HAP-1 (cell line): ENCODE data around the gene FAM98A.

Experiments used
- DNase-seq, 2 experiments: peaks; one replicate each; pipeline ENCODE4 v3.0.0-alpha.2; 2016 to 2020; ENCODE audit warnings: low spot score in 2 of 2
- H3K27me3 ChIP-seq: fragments of 250-450 bp; sonication (Bioruptor Pico); 2 replicates; pipeline ENCODE4 v1.5.1; 2020; ENCODE audit warnings: low read depth, mild to moderate bottlenecking, moderate library complexity
- H3K36me3 ChIP-seq: fragments of 250-450 bp; sonication (Bioruptor Pico); replicated peaks from 2 replicates; pipeline ENCODE4 v1.5.1; 2020; ENCODE audit warnings: mild to moderate bottlenecking
- H3K4me1 ChIP-seq: fragments of 250-450 bp; sonication (Bioruptor Pico); 2 replicates; pipeline ENCODE4 v1.5.1; 2020; ENCODE audit warnings: mild to moderate bottlenecking
- H3K4me3 ChIP-seq: fragments of 250-450 bp; sonication (Bioruptor Pico); 2 replicates; pipeline ENCODE4 v1.5.1; 2020; ENCODE audit warnings: mild to moderate bottlenecking, moderate library complexity
- H3K9me3 ChIP-seq: fragments of 250-450 bp; sonication (Bioruptor Pico); 2 replicates; pipeline ENCODE4 v1.5.1; 2020; ENCODE audit warnings: mild to moderate bottlenecking, moderate library complexity
- in situ Hi-C: fragments of 300-500 bp; cut with MboI; formaldehyde crosslinking; loops from 3 replicates; pipeline ENCODE4 v1.14.3; 2020; ENCODE audit warnings: low sequenced_read_pairs, inconsistent platforms, mixed read lengths

FAM98A gene

DNA sequence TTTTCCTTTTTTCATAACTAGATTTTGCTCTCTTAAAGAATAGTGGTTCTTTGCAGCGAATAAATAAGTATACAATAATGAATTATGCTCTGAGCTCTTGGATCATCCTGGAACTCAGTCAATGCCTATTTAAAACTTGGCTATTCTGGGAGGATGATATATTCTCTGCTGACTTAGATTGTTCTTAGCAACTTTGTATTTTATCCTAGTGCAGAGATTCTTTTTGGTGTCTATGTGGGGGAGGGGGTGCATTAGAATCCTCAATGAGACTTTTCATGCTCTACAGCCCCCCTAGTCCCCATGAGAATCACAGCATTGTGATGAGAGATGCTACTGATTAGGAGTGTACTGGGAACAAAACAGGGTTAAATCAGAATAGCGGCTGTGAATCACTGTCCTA lies 8.8 kb upstream of the FAM98A start:
- in situ Hi-C loops: no loop called here
- H3K27me3 ChIP-seq: no peaks in the 10 kb centered on the region
- H3K36me3 ChIP-seq: no peaks in the 10 kb centered on the region
- H3K4me3 ChIP-seq: no peak overlapping the region
- H3K9me3 ChIP-seq: no peaks in the 10 kb centered on the region
- no peak for DNase-seq
- H3K4me1 ChIP-seq: peaks cover 17% of the 10 kb centered on the region

DNA sequence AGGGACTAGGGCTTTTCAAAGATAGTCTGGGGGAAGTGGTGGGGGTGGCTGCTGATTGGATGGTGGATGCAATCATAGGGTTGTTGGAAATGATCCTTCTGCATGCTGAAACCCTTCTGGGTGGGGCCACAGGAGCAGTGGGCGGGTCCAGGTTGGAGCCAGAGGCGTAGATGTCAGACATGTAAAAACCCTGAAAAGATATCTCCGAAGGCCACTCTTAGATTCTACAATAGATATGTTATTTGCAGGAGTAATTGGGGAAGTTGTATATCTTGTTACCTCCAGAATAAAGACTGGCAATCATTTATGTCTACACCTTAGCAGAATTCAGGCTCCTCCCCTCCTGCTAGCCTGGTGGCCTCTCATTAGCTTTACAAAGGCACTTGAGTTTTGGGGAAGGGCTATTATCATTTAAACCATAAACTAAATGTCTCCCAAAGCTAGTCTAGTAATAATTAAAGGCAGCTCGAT lies 8.2 kb upstream of the FAM98A start:
- no peak overlapping the region for H3K4me3 ChIP-seq
- peak; percentile 68 to 76 for DNase-seq
- H3K4me1 ChIP-seq: peaks cover 17% of the 10 kb centered on the region

DNA sequence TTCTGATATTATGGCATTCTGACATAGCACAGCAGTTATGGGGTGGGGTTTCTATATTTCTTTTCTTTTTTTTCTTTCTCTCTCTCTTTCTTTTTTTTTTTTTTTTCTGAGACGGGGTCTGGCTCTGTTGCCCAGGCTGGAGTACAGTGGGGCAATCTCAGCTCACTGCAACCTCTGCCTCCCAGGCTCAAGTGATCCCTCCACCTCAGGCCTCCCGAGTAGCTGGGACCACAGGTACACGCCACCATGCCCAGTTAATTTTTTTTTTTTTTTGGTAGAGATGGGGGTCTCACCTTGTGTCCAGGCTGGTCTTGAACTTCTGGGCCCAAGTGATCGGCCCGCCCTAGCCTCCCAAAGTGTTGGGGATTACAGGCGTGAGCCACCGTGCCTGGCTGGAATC lies 7.5 kb upstream of the FAM98A start:
- no peaks in the 10 kb centered on the region for H3K36me3 ChIP-seq
- H3K4me1 ChIP-seq: peaks cover 17% of the 10 kb centered on the region
- in situ Hi-C loops: no loop called here
- no peaks in the 10 kb centered on the region for H3K27me3 ChIP-seq
- no peak overlapping the region for H3K4me3 ChIP-seq
- H3K9me3 ChIP-seq: no peaks in the 10 kb centered on the region
- DNase-seq: no peak

More for the DNA sequence above, 8.2 kb upstream of the FAM98A start:
- no peaks in the 10 kb centered on the region for H3K27me3 ChIP-seq
- H3K36me3 ChIP-seq: no peaks in the 10 kb centered on the region
- no peaks in the 10 kb centered on the region for H3K9me3 ChIP-seq
- in situ Hi-C loops: no loop called here

DNA sequence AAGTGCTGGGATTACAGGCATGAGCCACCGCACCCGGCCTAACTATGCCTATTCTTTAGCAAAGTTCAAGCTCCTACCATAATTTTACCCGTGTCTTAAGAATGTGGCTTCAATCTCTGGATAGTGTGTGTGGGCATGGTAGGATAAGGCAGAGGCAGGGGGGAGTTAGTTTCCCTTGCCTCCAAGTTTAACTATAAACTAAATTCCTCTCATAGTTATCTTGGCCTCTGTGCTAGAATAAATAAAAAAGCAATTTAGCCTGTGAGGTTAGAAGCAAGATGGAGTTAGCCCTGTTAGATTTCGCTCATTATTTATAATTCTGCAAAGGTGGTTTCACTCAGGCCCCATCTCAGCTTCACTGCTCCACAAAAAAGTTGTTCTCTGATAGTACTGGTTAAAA lies 7.0 kb upstream of the FAM98A start:
- Histone ChIP-seq H3K9me3 (no peaks in the 10 kb centered on the region), H3K27me3 (no peaks in the 10 kb centered on the region), H3K4me1 (peaks cover 17% of the 10 kb centered on the region), H3K36me3 (no peaks in the 10 kb centered on the region), H3K4me3 (no peak overlapping the region)
- in situ Hi-C loops: no loop called here
- no peak for DNase-seq

DNA sequence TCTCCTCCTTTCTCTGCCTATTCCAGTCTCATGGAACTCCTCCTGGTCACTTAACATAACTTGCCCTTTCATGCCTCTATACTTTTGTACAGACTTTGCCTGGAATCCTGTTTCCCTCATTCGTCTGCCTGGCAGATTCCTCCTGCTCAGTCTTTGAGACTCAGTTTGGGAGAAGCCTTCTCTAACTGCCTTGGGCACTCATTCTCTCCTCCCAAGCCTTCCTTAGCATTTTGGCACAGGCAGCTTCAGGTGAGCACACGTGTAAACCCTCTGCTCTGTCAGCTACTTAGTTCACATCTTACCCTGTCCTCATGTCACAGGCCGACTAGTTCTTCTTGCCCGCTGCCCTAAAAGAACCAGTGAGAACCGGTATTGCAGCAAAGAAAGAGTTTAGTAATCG lies 6.0 kb upstream of the FAM98A start:
- H3K9me3 ChIP-seq: no peaks in the 10 kb centered on the region
- no peaks in the 10 kb centered on the region for H3K36me3 ChIP-seq
- in situ Hi-C loops: no loop called here
- no peak overlapping the region for H3K4me3 ChIP-seq
- peaks cover 17% of the 10 kb centered on the region for H3K4me1 ChIP-seq
- no peaks in the 10 kb centered on the region for H3K27me3 ChIP-seq
- DNase-seq: no peak

- H3K27me3 ChIP-seq: no peaks in the 10 kb centered on the region
- in situ Hi-C loops: no loop called here
- no peak overlapping the region for H3K4me3 ChIP-seq
- peaks cover 4% of the 10 kb centered on the region; the same call in 1 of the 2 replicates for H3K36me3 ChIP-seq
- H3K4me1 ChIP-seq: peaks cover 21% of the 10 kb centered on the region
- peak in 1 of 2 experiments; percentile 17 for DNase-seq
- no peaks in the 10 kb centered on the region for H3K9me3 ChIP-seq
These were observed 4.3 kb upstream of the FAM98A start for GRCh38 chr2:33603416-33603815.

DNA sequence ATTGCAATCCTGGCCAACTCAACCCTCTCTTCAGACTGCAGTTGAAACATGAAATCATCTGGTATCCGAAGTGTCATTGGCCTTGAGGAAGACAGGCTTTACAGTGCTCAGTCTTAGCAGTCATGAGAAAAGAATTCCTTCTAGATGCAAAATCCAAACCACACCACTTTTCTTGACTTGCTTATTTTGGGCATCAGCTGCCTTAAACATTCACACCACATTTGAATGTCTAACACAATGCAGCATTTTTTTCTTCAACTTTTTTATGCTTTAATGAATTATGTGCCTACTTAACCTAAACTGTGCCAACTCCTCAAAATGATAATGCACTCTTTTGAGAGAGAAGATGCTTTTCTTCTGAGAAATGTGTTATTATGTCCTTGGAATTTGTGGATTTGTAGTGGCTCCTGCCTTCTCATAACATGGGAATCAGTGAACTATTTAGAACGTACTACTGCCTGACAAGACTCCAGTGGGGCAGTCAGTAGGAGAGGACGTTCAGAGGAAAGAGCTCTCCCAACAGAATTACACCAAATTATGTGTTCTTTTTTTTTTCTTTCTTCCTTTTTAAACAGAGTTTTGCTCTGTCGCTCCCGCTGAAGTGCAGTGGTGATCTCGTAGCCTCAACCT lies 3.2 kb upstream of the FAM98A start:
- Histone ChIP-seq H3K36me3 (peaks cover 4% of the 10 kb centered on the region; the same call in 1 of the 2 replicates), H3K27me3 (no peaks in the 10 kb centered on the region), H3K4me3 (no peak overlapping the region), H3K4me1 (peaks cover 17% of the 10 kb centered on the region), H3K9me3 (no peaks in the 10 kb centered on the region)
- in situ Hi-C loops: no loop called here
- no peak for DNase-seq

GRCh38 chr2:33599943-33600192 lies 769 bp upstream of the FAM98A start:
- peaks cover 8% of the 10 kb centered on the region for H3K36me3 ChIP-seq
- no peaks in the 10 kb centered on the region for H3K27me3 ChIP-seq
- peaks cover 17% of the 10 kb centered on the region for H3K4me1 ChIP-seq
- in situ Hi-C loops: loop anchor here (25.0 kb wide), 2 partner anchors 663 to 863 kb away; partner anchors contain the start of gene LTBP1
- H3K9me3 ChIP-seq: no peaks in the 10 kb centered on the region
- peak overlapping the region; percentile 92 for H3K4me3 ChIP-seq
- no peak for DNase-seq

- peak; percentile 49 to 65 for DNase-seq
- peaks cover 17% of the 10 kb centered on the region for H3K4me1 ChIP-seq
- in situ Hi-C loops: loop anchor here (25.0 kb wide), 2 partner anchors 661 to 861 kb away; partner anchors contain the start of gene LTBP1
- H3K27me3 ChIP-seq: no peaks in the 10 kb centered on the region
- H3K9me3 ChIP-seq: no peaks in the 10 kb centered on the region
- H3K4me3 ChIP-seq: peak overlapping the region; percentile 92
- H3K36me3 ChIP-seq: peaks cover 16% of the 10 kb centered on the region
These were observed 431 bp downstream of the FAM98A start for GRCh38 chr2:33598561-33599174.

GRCh38 chr2:33597026-33597425 lies 2.1 kb downstream of the FAM98A start:
- peak overlapping the region; percentile 92; the same call in 1 of the 2 replicates for H3K4me3 ChIP-seq
- H3K36me3 ChIP-seq: peaks cover 28% of the 10 kb centered on the region
- no peaks in the 10 kb centered on the region for H3K27me3 ChIP-seq
- in situ Hi-C loops: loop anchor here (25.0 kb wide), 2 partner anchors 660 to 860 kb away; partner anchors contain the start of gene LTBP1
- peaks cover 14% of the 10 kb centered on the region for H3K4me1 ChIP-seq
- DNase-seq: no peak
- no peaks in the 10 kb centered on the region for H3K9me3 ChIP-seq

DNA sequence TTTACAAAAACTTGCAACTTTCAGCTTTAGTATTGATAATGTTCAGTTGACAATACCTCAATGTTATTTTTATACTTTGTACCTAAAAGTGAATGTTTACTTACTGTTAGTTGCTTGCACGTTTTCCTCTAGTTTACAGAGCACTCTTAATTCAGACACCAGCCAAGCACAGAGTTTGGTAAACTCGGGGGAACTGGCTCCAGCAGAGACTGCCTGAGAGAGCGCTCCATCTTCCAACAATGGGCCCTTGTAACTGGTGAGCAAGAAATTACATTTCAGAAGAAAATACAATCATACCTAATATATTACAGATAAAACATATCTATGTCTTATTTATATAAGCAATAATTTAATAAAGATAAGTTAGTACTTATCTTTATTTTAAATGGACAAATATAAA lies 3.7 kb downstream of the FAM98A start:
- no peaks in the 10 kb centered on the region for H3K9me3 ChIP-seq
- H3K4me3 ChIP-seq: no peak overlapping the region
- H3K36me3 ChIP-seq: peaks cover 39% of the 10 kb centered on the region
- in situ Hi-C loops: loop anchor here (25.0 kb wide), 2 partner anchors 658 to 858 kb away; partner anchors contain the start of gene LTBP1
- peaks cover 14% of the 10 kb centered on the region for H3K4me1 ChIP-seq
- no peak for DNase-seq
- H3K27me3 ChIP-seq: no peaks in the 10 kb centered on the region

DNA sequence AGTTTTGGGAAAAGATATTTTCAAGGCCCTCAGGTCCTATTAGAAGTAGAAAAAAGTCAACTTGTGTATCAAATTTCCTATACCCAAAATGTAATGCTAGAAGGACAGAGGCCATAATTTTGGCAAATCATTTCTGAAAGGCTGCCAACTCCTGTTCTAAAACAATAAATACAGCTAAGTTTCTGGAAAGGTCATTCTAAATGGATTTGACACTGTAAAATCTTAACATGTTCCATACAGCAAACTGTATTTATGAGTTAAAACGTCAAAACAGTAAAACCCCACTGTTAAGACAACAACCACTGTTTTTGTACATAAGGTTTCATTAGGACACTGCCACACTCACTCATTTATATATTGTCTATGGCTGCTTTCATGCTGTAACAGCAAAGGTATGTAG lies 9.7 kb downstream of the FAM98A start:
- no peak overlapping the region for H3K4me3 ChIP-seq
- in situ Hi-C loops: loop anchor here (25.0 kb wide), 2 partner anchors 652 to 852 kb away; partner anchors contain the start of gene LTBP1
- DNase-seq: no peak
- H3K4me1 ChIP-seq: no peaks in the 10 kb centered on the region
- no peaks in the 10 kb centered on the region for H3K27me3 ChIP-seq
- H3K36me3 ChIP-seq: peaks cover 62% of the 10 kb centered on the region
- no peaks in the 10 kb centered on the region for H3K9me3 ChIP-seq

- Histone ChIP-seq H3K36me3 (peaks cover 52% of the 10 kb centered on the region), H3K4me1 (no peaks in the 10 kb centered on the region), H3K4me3 (no peak overlapping the region), H3K27me3 (no peaks in the 10 kb centered on the region), H3K9me3 (no peaks in the 10 kb centered on the region)
- no peak for DNase-seq
- in situ Hi-C loops: loop anchor here (25.0 kb wide), 2 partner anchors 651 to 851 kb away; partner anchors contain the start of gene LTBP1
These were observed 10.9 kb downstream of the FAM98A start for GRCh38 chr2:33588232-33588631.

- no peaks in the 10 kb centered on the region for H3K9me3 ChIP-seq
- H3K4me1 ChIP-seq: no peaks in the 10 kb centered on the region
- no peak for DNase-seq
- in situ Hi-C loops: loop anchor here (25.0 kb wide), 2 partner anchors 649 to 849 kb away; partner anchors contain the start of gene LTBP1
- H3K4me3 ChIP-seq: no peak overlapping the region
- peaks cover 42% of the 10 kb centered on the region for H3K36me3 ChIP-seq
- no peaks in the 10 kb centered on the region for H3K27me3 ChIP-seq
These were observed 12.3 kb downstream of the FAM98A start for GRCh38 chr2:33586766-33587165.
